ENCODE data around the gene ARHGAP23. TPM values are rescaled to one million over a fixed set of nuclear protein-coding genes. Genes with fewer than 3 reads are reported as not detected.

ARHGAP23 gene
- total and polyA plus RNA-seq, 2 experiments from 2014 or later, result 21.4 to 150 TPM

- Histone ChIP-seq H2AFZ (no peak overlapping the region), H3F3A (replicated peaks; ENCODE audit: low read depth) (peaks cover 22% of the 10 kb centered on the region), H3K4me3 (no peak overlapping the region), H3K4me2 (peak overlapping the region; percentile 77), H3K27me3 (ENCODE audit: insufficient read depth) (no peaks in the 10 kb centered on the region), H3K27ac (ENCODE audit: low read depth) (peak overlapping the region; percentile 91; the same call in 1 of the 2 replicates), H4K20me1 (replicated peaks; ENCODE audit: insufficient read depth) (peaks cover 4% of the 10 kb centered on the region; the same call in 1 of the 2 replicates), H3K9me2 (ENCODE audit: insufficient read depth) (no peaks in the 10 kb centered on the region), H3K4me1 (ENCODE audit: insufficient read depth) (peaks cover 66% of the 10 kb centered on the region), H3K79me2 (replicated peaks; ENCODE audit: insufficient read depth) (peaks cover 80% of the 10 kb centered on the region), H3K36me3 (ENCODE audit: insufficient read depth) (no peaks in the 10 kb centered on the region; the same call in 1 of the 2 replicates)
- peaks cover 26% of the 10 kb centered on the region for H3K36me3 Mint-ChIP-seq (ENCODE audit: low read depth)
- peaks cover 27% of the 10 kb centered on the region for H3K27me3 Mint-ChIP-seq (ENCODE audit: insufficient read depth, low read depth, poor library complexity)
- no peak for TF ChIP-seq ZNF462 (CRISPR knock-in tag; IDR thresholded peaks at IDR 0.05)
- TF ChIP-seq EZH2phosphoT487 (IDR thresholded peaks at IDR 0.05; ENCODE audit: unreplicated experiment), result no peak
- TF ChIP-seq ZNF331 (CRISPR knock-in tag; IDR thresholded peaks at IDR 0.05; ENCODE audit: low read depth), result no peak
- no peak for TF ChIP-seq CREB1 (CRISPR knock-in tag; IDR thresholded peaks at IDR 0.05; ENCODE audit: low read depth)
- TF ChIP-seq REST (IDR thresholded peaks at IDR 0.05; ENCODE audit: unreplicated experiment), result no peak
- no peak for TF ChIP-seq STAT1 (IDR thresholded peaks at IDR 0.05; ENCODE audit: unreplicated experiment)
- TF ChIP-seq ETS1 (IDR thresholded peaks at IDR 0.05), result no peak
- TF ChIP-seq CTCF (conservative IDR thresholded peaks at IDR 0.05; ENCODE audit: low read depth in 2 of 2), result no peak
- TF ChIP-seq NANOG (IDR thresholded peaks at IDR 0.05; ENCODE audit: borderline replicate concordance), result no peak
- no peak for TF ChIP-seq ZNF114 (CRISPR knock-in tag; IDR thresholded peaks at IDR 0.05)
- ATAC-seq, result no peak
- no peak for DNase-seq (ENCODE audit: low spot score)
- no peaks in the 10 kb centered on the region for H3K9me3 Mint-ChIP-seq
- 0 out of 3 replicates have a peak overlapping the region, but pooled peaks have one; percentile 29 for H3K4me3 Mint-ChIP-seq
- H3K4me1 Mint-ChIP-seq, result peaks cover 59% of the 10 kb centered on the region
- H3K27ac Mint-ChIP-seq, result peak overlapping the region; percentile 74; the same call in 1 of the 2 replicates
These were observed 15.2 kb downstream of the ARHGAP23 start for GRCh38 chr17:38443356-38444031.

Data from GM23338 (cell line).